Dermis blood vessel endothelial cell (primary cell): Measurements from ENCODE around the gene PSMA7. TPM values are rescaled to one million over a fixed set of nuclear protein-coding genes. Genes with fewer than 3 reads are reported as not detected.

Source experiments
- DNase-seq: peaks from one replicate; pipeline ENCODE4 v3.0.0; 2010
- total RNA-seq: library from RNA; depleted of rRNA; stranded (reverse); fragments of >200 nt; gene quantifications from 2 replicates; pipeline ENCODE4 v1.2.3, GENCODE V29; 2014

The PSMA7 gene
- 450 and 557 TPM in 2 replicates for total RNA-seq

DNA sequence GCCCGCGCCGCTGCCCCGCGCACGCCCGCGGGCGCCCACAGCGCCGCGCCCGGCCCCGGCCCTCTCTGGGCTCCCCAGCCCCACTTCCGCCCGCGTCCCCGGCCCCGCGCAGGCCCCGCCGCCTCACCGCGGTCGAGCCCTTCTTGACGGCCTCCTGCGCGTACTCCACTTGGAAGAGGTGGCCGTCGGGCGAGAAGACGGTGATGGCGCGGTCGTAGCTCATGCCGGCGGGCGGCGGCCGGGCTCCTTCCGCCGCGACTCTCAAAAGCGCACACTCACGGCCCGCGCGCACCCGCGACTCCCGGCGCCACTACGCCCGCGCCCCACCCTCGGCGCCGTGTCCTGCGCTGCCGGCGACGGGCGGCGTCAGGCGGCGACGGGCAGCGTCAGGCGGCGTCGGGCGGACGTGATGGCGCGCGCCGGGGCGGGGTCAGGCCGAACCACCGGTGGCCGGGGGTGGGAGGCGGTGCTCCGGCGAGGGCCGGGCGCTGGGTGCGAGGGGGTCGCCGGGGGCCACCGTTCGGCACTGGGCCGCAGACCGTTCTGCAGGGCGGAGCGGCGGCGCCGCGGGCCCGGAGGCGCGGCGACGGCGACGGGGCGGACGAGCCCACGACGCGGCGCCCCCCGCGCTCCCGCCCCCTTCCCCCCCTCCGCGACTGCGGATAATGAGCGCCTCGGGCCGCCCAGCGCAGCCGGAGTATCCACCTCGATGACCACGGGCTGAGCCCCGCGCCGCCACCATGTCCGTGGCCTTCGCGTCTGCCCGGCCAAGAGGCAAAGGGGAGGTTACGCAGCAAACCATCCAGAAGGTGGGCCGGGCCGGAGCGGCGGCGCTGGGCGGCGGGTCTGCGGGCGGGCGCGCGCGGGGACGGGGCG, at the start of gene PSMA7, which contains the start of gene SS18L1:
Gene PSMA7, minus strand, starts transcription at position 314 of the 876 bp plus-strand sequence. Its CDS starts 91 bp downstream, at position 223.
Gene SS18L1, plus strand, starts transcription at position 689 of the 876 bp plus-strand sequence. Its CDS starts 52 bp downstream, at position 741.
- peak; percentile 94 for DNase-seq

DNA sequence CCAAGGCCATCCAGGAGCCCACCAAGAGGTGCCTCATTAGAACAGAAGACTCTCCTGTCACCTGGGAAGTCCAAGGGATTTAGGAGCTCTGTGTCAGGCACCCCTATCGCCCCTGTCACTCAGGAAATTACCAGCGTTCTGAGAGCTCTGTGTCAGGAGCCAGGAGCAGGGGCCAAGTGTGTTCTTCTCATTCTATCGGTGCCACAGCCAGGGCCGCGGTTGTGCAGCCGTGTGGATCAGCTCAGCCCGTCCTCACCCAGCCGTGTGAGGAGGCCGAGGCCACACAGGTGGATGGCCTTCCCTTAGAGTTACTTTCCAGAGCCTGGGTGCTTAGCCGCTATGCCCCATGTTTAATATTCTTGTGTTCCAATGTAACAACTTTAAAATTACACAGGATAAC, 49.4 kb upstream of the PSMA7 start:
- no peak for DNase-seq

DNA sequence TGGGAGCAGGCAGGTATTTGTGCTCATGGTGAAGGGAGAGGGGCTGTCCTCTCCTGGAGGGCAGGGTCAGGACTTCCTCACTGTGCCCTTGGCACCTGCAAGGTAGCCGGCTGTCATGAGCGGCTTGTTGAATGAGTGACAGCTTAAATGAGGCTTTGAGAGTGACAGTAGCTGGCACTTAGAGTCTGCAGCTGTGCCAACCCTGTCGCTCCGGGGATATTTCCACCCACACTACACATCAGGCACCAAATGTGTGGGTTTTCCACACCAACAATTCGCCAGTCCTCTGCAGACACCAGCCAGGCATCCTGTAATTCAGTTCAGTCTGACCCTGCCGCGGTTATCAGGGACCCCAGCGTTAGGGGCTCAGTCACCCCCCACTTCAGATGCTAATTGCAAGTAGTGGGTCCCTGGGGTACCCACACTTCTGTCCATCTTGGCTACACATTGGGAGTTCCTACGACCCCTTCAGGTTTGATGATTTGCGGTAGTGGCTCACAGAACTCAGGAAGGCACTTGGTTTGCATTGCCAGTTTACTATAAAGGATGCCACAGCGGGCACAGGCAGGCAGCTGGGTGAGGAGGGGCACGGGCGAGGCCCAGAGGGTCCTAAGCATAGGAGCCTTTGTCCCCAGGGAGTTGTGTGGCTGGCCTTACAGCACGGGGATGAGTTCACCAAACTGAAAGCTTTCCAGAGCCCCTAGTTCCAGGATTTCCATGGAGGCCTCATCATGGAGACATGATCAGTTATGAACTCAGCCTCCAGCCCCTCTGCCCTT, 48.8 kb upstream of the PSMA7 start:
- DNase-seq: no peak

DNA sequence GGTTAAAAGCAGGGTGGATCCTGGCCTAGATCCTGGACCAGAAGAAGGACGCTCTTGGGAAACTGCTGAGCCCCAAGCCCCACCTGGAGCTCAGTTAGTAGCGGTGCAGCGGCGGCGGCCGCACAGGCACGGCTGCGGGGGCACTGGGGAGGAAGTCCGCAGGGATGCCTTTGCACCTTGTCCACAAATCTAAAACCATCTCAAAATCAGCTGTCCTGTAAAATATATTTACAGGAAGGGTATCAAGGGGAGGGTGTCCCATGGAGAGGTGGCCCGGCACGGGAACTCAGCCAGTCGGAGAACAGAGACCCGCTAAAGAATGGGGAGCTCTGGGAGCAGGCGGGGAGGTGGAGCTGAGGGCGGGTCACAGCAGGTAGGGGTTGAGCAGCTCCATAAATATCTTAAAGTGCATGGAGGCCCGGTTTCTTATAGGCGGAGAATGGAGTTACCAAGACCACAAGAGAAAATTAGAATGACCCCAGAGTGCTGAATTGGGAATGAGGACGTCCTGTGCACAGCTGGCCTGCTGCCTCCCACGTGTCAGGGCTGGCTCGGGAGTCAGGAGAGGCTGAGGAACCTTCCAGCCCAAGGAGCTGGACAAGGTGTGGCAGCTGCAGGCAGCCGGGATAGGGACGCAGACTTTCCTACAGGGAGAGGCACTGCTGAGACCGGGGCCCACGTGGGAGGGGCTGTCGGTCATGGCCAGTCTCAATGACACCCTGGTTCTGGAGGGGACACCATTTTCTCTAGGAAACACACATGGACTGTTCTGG, 47.6 kb upstream of the PSMA7 start:
- DNase-seq: no peak

DNA sequence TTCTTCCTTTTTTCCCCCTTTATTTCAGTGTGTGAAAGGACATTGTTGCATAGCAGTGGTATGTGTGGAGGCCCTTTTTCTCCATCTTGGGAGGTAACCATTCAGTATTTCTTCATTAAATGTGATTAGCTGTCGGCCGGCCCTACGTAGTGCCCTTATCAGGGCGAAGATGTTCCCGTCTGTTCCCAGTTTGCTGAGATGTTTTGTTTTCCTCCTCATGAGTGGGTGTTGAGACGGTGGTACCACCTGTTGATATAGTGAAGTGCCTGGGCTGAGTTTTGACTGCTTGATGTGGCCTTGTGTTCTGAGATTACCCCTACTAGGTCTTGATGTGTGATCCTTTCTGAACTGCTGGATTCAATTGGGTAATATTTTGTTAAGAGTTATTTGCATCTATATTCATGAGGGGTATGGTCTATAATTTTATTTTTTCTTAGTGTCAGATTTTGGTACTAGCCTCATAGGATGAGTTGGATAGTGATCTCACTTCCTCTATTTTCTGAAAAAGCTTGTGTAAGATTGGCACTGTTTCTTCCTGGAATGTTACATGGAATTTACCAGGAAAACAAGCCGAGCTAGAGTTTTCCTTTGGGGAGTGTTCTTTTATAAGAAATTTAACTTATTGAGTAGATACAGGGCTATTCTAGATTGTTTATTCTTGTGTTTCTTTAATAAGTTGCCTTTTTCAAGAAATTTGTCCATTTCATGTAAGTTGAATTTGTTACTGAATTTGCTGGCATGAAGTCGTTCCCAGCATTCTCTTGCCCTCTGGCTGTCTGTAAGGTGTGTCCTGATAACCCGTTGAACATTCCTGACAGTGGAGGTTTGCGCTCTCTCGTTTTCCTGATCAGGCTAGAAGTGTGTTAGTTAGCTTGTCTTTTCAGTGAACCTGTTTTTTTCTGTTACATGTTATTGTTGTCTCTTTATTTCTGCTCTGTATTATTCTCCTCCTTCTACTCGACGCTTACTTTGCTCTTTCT, 44.0 kb upstream of the PSMA7 start:
- DNase-seq: peak; percentile 68

DNA sequence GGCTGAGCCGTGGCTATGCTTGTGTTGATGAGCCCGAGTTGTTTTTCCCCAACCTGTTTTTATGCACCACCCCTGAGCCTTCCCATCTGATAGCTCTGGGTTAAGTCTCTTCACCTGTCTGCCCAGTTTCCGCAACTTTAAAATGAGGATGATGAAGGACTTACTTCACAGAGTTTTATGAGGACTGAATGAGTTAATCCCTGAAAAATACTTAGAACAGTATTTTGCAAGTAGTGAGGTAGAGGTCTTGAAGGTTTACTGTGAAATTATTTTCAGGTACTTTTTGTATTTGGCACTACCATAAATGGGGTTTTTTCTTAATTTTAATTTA, 42.9 kb upstream of the PSMA7 start:
- no peak for DNase-seq

DNA sequence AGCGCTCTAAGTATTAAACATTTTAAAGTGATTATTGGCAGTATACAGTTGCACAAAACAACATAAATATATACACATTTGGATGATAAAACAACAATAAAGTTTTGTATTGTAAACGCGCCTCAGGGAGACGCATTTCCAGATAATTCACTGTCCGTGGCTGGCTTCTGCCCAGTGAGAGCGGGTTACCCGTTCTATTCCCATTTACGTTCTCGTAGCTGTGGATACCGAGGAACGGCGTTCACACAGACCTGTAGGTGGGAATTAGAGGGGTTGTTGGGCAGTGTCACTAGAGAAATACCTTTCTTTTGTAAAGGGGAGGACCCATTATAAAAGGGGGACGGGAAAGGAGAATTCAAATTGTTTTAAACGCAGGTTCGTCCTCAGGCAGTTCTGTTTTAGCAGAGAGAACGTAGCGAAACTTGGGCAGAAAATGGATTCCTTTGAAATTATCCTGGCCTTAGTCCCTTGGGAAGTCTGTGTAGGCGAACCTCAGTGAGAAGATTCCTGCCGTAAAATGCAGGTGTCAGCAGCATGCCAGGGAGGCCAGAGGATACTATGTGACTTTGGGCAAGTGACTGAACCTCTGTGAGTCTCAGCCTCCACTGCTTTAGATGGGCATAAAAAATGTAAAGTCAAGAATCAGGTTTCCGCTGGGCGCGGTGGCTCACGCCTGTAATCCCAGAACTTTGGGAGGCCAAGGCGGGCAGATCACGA, 40.4 kb upstream of the PSMA7 start:
- peak; percentile 50 for DNase-seq

DNA sequence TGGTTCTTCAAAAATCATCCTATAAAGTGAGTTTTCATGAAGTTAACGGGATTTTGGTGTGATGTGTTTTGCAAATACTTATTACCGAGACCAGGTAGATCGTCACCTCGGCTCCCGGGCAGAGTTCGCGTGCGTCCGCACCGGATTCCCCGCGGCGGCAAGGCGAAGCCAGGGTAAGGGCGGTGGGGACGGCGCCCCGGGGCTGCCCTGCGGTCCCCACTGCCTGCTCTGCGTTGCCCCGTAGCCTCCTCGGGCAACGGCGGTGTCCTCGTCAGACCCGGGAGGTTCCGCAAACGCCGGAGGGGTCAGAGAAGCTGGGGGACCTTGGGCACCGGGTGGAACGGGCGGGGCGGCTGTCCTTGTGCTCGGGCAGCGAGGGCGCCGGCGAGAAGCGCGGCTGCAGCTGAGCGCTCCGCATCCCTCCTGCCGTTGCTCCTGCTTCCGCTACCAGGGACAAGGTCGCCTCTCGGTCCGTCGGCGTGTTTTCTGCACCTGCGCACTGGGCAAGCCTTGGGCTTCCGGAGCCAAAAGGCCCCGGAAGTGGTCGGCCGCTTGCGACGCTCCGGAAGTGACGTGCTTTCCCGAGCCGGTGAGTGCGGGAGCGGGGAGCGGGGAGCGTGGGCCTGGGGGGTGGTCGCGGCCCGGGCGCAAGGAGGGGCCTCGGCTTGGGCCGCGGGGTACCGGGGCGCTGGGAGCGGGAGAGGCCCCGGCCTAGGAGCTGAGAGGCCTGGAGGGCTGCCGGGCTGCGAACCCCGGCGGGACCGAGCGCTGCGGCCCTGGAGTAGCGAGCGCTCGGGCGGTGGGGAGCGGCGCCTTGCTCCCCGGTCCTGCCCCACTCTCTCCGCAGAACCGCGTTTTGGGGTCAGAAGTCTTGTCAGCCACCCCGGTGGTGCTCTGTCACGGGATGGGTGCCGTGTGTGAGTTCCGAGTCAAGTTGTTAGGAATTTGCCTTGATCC, 39.6 kb upstream of the PSMA7 start, which contains the start of gene MTG2:
Gene MTG2, plus strand, starts transcription at position 560 of the 957 bp plus-strand sequence. CDS start 10,393 bp downstream, outside the sequence.
- peak; percentile 96 for DNase-seq

DNA sequence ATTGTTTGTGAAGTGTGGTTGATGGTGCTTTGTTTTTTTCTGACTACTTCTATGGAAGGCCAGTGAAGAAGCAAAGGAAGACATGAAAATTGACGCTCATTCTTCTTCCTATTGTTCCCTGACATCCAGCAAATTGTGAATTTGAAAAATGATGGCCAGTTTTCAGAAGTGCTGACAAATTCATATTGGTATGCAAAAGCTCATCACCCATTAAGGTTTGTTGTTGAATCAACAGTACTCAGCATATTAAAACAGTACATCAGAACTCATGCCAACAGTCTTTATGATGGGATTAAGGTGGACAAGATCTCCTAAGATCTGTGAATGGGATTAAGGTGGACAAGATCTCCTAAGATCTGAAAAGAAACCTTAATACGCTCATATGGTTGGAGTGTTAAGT, 38.6 kb upstream of the PSMA7 start:
- no peak for DNase-seq

DNA sequence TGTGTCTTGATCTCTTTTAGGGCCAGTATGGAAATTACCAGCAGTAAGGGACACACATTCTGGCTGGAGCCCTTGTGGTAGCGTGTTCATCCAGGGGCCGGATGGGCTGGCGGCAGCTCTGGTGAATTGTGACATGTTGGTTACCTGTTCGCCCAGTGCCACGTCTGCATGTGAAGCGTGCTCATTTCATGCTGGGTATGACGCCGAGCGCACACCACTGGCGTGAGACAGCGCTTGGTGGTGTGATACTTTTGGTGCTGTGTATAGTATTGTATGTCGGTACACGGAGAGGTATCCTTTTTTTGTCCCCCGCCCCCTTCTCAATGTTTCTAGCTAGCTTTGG, 35.9 kb upstream of the PSMA7 start:
- no peak for DNase-seq

DNA sequence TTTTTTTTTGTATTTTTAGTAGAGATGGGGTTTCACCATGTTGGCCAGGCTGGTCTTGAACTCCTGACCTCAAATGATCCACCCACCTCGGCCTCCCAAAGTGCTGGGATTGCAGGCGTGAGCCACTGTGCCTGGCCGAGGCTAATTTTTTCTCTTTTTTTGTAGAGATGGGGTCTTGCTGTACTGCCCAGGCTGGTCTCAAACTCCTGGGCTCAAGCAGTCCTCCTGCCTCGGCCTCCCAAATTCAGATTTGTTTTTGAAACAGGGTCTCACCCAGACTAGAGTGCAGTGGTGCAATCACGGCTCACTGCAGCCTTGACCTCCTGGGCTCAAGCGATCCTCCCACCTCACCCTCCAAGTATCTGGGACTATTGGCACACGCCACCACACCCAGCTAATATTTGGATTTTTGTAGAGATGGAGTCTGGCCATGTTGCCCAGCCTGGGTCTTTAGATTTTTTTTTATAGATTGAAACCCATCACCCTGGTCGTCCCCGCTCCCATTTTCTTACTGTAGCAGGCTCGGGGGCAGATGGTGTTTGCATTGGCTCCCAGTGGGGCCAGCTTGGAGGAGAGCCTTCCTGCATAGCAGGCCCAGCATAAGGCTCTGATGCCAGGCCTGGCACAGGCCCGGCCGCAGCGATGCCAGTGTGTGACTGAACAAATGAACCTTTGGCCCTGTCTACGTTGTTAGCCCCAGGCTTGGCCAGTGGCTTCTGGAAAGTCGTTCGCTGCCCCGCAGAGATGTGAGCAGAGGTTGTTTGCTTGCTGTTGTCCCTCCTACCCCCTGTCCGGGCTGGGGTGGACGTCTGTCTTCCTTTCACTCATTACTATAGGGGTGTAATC, 35.3 kb upstream of the PSMA7 start:
- no peak for DNase-seq

DNA sequence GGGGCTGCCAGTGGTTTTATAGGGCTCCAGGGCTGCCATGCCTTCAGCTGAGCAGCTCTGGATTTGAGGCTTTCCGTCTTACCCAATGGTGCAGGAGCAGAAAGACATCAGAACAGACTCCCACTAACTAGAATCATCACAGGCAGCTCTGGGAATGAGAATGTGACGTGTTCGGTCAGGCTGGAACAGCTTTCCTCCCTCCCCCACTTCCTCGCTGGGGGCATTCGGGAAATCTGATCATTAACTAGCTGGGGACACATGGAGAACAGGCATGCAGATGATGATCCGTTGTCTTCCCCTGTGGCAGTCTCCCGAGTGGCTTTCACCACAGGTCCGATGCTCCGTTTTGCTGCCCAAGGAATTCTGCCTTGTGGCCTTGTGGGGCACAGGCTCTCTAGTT, 34.1 kb upstream of the PSMA7 start:
- no peak for DNase-seq

DNA sequence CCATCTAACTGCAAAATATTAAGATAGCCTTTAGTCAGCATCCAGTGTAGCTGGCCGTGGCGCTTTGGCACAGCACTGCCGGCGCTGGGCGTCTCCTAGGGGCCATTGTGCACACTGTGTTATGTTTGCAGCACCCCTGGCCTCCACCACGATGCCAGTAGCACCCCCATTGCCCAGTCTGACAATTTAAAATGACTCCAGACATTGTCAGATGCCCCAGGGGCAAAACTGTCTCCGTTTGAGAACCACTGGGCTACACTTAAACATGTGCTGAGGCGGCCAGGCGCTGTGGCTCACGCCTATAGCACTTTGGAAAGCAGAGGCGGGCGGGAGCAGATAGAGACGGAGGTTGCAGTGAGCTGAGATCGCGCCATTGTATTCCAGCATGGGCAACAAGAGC, 33.7 kb upstream of the PSMA7 start:
- no peak for DNase-seq

DNA sequence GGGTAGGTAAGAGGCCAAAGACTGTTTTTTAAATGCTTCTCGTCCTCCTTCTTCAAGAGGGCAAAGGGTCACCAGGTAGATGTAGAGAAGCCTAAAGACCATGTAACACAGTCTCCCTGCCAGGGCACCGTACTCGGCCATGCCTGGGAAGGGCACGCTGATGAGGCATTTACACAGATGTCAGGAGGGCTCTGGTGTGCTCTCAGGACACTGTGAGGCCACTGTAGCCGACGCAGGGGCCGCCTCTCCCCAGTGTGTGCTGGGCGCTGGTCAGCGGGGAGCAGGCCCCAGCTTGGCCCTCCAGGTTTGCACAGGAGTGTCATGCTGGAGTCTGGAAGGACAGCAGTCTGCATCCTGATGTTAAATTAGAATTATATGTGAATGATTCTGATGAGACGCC, 32.5 kb upstream of the PSMA7 start:
- no peak for DNase-seq

DNA sequence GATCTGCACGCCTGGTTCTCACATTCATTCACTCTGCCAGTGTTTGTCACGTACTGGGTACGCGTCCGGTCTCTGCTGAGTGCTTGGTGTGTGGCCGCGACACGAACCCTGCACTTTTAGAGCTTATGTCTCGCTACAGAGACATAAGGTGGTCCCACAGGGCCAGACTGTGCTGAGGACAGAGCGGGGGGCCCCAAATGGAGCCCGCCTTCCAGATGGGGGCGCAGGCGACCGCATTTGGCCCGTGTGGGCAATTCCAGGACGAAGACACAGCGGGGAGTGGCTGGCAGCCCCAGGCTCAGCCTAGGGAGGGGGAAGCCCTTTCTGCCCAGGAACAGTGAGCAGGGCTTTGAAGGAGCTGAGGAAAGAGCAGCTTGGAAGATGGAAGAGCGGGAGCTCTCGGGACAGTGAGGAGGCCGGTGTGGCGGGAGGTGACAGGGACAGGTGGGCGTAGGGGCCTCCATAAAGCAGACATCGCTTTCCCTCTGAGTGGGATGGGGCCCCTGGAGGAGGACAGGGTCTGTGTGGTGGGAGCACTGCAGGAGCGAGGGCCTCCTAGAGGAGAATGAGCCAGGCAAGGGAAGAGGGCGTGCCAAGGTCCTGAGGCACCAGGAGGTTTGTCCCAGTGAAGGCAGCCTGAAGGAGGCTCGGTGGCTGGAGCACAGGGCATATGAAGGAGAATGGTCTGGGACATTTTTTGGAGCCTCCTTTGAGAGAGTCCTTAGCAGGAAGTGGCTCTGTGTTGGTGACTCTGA, 31.9 kb upstream of the PSMA7 start:
- DNase-seq: no peak

DNA sequence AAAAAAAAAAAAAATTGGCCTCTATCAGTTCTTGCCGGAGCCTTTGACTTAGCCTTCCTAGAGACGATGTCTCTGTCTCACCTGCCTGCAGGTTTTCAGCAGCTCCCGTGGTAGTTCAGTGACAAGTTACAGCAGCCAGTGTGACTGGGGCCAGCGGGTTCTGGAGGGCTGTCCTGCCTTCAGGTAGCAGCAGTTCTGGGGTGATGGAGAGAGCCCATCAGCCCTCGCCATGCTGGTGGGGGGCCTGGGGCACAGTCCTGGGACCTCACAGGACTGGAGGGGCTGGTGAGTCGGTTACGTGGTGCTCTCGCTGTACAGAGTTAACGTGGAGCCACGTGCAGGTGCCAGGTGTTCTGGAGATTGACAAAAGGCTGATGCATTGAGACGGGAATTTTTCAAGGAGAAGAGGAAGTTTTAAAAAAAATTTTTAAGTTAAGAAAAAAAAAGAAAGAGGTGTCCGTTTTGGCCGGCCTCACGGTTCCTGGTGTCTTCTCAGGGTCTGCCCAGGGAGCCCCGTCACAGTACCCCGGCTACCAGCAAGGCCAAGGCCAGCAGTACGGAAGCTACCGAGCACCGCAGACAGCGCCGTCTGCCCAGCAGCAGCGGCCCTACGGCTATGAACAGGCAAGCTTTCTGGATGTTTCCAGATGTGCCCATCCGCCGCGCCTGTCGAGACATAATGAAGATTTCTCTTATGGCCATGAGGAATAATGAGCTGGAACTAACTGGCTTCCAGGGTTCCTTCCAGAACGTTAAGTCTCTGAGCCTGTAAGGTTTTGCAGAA, 31.0 kb upstream of the PSMA7 start:
- no peak for DNase-seq

DNA sequence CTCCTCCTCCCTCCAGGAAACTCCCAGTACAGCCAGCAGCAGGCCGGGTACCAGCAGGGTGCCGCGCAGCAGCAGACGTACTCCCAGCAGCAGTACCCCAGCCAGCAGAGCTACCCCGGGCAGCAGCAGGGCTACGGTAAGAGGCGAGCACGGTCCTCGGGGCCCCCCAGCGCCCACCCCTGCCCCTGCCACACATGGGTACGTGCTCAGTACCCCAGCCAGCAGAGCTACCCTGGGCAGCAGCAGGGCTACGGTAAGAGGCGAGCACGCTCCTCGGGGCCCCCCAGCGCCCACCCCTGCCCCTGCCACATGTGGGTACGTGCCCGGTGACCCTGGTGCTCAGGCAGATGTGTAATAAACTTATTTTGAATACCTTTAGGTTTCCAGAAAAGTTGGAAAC, 29.5 kb upstream of the PSMA7 start:
- no peak for DNase-seq
